SK-N-SH (cell line): ENCODE data around the gene EDEM3. TPM values are rescaled to one million over a fixed set of nuclear protein-coding genes. Genes with fewer than 3 reads are reported as not detected.

Experiments used
- CTCF ChIA-PET: fragments of 300-600, 350-600 bp; formaldehyde crosslinking; extraction: SDS; loops from one replicate; lab custom pipeline; 2021; lab: Yijun Ruan, JAX
- POLR2A ChIA-PET: fragments of 350-600 bp; sonication (Branson Sonifier 250); formaldehyde crosslinking; extraction: SDS; loops from one replicate; lab custom pipeline; 2020; ENCODE audit warnings: antibody characterized with exemption, inconsistent platforms; lab: Yijun Ruan, JAX
- DNase-seq: peaks from one replicate; pipeline ENCODE4 v3.0.0; 2012
- H2AFZ ChIP-seq: fragments of 200-600 bp; sonication (generic); 2 replicates; pipeline ENCODE4 v1.8.1; 2016; ENCODE audit warnings: antibody characterized with exemption, mild to moderate bottlenecking, low read depth
- H3F3A ChIP-seq: fragments of 200-600 bp; sonication (generic); replicated peaks from 2 replicates; pipeline ENCODE3; 2016; ENCODE audit warnings: antibody characterized with exemption, mild to moderate bottlenecking; ENCODE audit not compliant: insufficient read depth
- H3K27ac ChIP-seq, 2 experiments: fragments of 200-500 bp in 1 of 2; fragments of 200-600 bp in 1 of 2; sonication (Bioruptor generic) in 1 of 2; sonication (generic), shearing (Covaris generic) in 1 of 2; 2 replicates each; pipeline versions ENCODE4 v1.5.1 to v1.6.1; 2014 to 2016; ENCODE audit warnings: low read depth in 2 of 2, inconsistent platforms in 1 of 2, low read length in 1 of 2, mild to moderate bottlenecking in 1 of 2, mixed read lengths in 1 of 2
- H3K27me3 ChIP-seq: fragments of 200-600 bp; sonication (generic), shearing (Covaris generic); 2 replicates; pipeline ENCODE4 v1.6.1; 2016; ENCODE audit warnings: mixed run types; ENCODE audit not compliant: insufficient read depth
- H3K36me3 ChIP-seq, 2 experiments: fragments of 200-500 bp in 1 of 2; fragments of 200-600 bp in 1 of 2; sonication (Bioruptor generic) in 1 of 2; sonication (generic) in 1 of 2; replicated peaks in 1 of 2; 2 replicates each; pipeline versions ENCODE3 to v1.5.1; 2014 to 2016; ENCODE audit warnings: low read length in 1 of 2, mild to moderate bottlenecking in 1 of 2; ENCODE audit not compliant: insufficient read depth in 2 of 2, control insufficient read depth in 1 of 2
- H3K4me1 ChIP-seq, 2 experiments: fragments of 200-500 bp in 1 of 2; fragments of 200-600 bp in 1 of 2; sonication (Bioruptor generic) in 1 of 2; sonication (generic), shearing (Covaris generic) in 1 of 2; 2 replicates each; pipeline versions ENCODE4 v1.5.1 to v1.6.1; 2014 to 2016; ENCODE audit warnings: low read depth in 1 of 2, low read length in 1 of 2, mixed run types in 1 of 2; ENCODE audit not compliant: insufficient read depth in 2 of 2, control insufficient read depth in 1 of 2
- H3K4me2 ChIP-seq: fragments of 200-600 bp; sonication (generic), shearing (Covaris generic); 2 replicates; pipeline ENCODE4 v1.6.1; 2017; ENCODE audit warnings: mixed run types
- H3K4me3 ChIP-seq, 2 experiments: fragments of 200-500 bp in 1 of 2; fragments of 200-600 bp in 1 of 2; sonication (Bioruptor generic) in 1 of 2; sonication (generic), shearing (Covaris generic) in 1 of 2; 2 replicates each; pipeline versions ENCODE4 v1.5.1 to v1.8.1; 2014 to 2016; ENCODE audit warnings: low read depth in 2 of 2, inconsistent platforms in 1 of 2, low read length in 1 of 2, mild to moderate bottlenecking in 1 of 2, mixed read lengths in 1 of 2, moderate library complexity in 1 of 2
- H3K79me2 ChIP-seq: fragments of 200-600 bp; sonication (generic); 2 replicates; pipeline ENCODE4 v1.8.1; 2017; ENCODE audit warnings: mild to moderate bottlenecking; ENCODE audit not compliant: insufficient read depth
- H3K9ac ChIP-seq: fragments of 200-600 bp; sonication (generic); 2 replicates; pipeline ENCODE4 v1.6.1; 2017; ENCODE audit warnings: mixed run types
- H3K9me2 ChIP-seq: fragments of 200-600 bp; sonication (generic); 2 replicates; pipeline ENCODE4 v1.6.1; 2017; ENCODE audit warnings: mixed run types
- H3K9me3 ChIP-seq: fragments of 200-600 bp; sonication (generic); 2 replicates; pipeline ENCODE4 v1.6.1; 2017; ENCODE audit warnings: mixed run types, mild to moderate bottlenecking, moderate library complexity
- H4K20me1 ChIP-seq: fragments of 200-600 bp; sonication (generic); 2 replicates; pipeline ENCODE4 v1.6.1; 2017; ENCODE audit warnings: mild to moderate bottlenecking, mixed run types; ENCODE audit not compliant: insufficient read depth
- CHD2 ChIP-seq: fragments of 150-350 bp; IDR thresholded peaks from 2 replicates; pipeline ENCODE4 v1.6.1; 2018; ENCODE audit warnings: low read length; ENCODE audit not compliant: partially characterized antibody
- EP300 ChIP-seq, 2 experiments: IDR thresholded peaks; 2 replicates each; pipeline versions ENCODE4 v1.4.0 to v1.6.1; 2012; ENCODE audit warnings: borderline replicate concordance in 1 of 2, low read depth in 1 of 2, low read length in 1 of 2
- EZH2phosphoT487 ChIP-seq: fragments of 200-600 bp; sonication (generic); IDR thresholded peaks from 2 replicates; pipeline ENCODE4 v1.6.1; 2017; ENCODE audit warnings: low read depth, mixed run types, mild to moderate bottlenecking, antibody characterized with exemption, moderate library complexity, borderline replicate concordance
- FOSL2 ChIP-seq: IDR thresholded peaks from 2 replicates; pipeline ENCODE4 v1.4.0; 2012; ENCODE audit warnings: low read depth, mild to moderate bottlenecking, moderate library complexity, borderline replicate concordance
- FOXJ3 ChIP-seq: sonication (generic); formaldehyde crosslinking; IDR thresholded peaks from 2 replicates; pipeline ENCODE4 v1.5.1; 2020; ENCODE audit warnings: mild to moderate bottlenecking, missing genetic modification reagents
- FOXM1 ChIP-seq: IDR thresholded peaks from 2 replicates; pipeline ENCODE4 v1.4.0; 2012; ENCODE audit warnings: low read depth, mild to moderate bottlenecking
- GABPA ChIP-seq: IDR thresholded peaks from 2 replicates; pipeline ENCODE4 v1.4.0; 2012; ENCODE audit warnings: low read depth, mild to moderate bottlenecking
- GATA2 ChIP-seq: sonication (generic); formaldehyde crosslinking; IDR thresholded peaks from 2 replicates; pipeline ENCODE4 v1.5.0; 2020; ENCODE audit warnings: mild to moderate bottlenecking, missing genetic modification reagents
- JUND ChIP-seq: IDR thresholded peaks from 2 replicates; pipeline ENCODE4 v1.4.0; 2012
- MEF2A ChIP-seq: IDR thresholded peaks from 2 replicates; pipeline ENCODE4 v1.4.0; 2012; ENCODE audit warnings: low read depth, borderline replicate concordance
- RAD21 ChIP-seq: IDR thresholded peaks from 2 replicates; pipeline ENCODE4 v1.6.1; 2012; ENCODE audit warnings: mild to moderate bottlenecking, low read length
- RFX5 ChIP-seq: IDR thresholded peaks from 2 replicates; pipeline ENCODE4 v1.6.1; 2012; ENCODE audit warnings: mild to moderate bottlenecking, improper control_type of control experiment, low read length
- TEAD4 ChIP-seq: IDR thresholded peaks from 2 replicates; pipeline ENCODE4 v1.4.0; 2012; ENCODE audit warnings: mild to moderate bottlenecking, borderline replicate concordance; ENCODE audit not compliant: insufficient read depth
- YY1 ChIP-seq: IDR thresholded peaks from 2 replicates; pipeline ENCODE4 v1.4.0; 2012; ENCODE audit warnings: low read depth, mild to moderate bottlenecking
- WGBS: methylation state at CpG from one replicate; pipeline ENCODE4 v1.1.6; 2017; ENCODE audit warnings: low lambda C conversion rate; 5-methylcytosine and 5-hydroxymethylcytosine counted together
- polyA plus RNA-seq, 3 experiments: library from polyadenylated mRNA; depleted of rRNA; stranded (reverse); fragments of >200 nt; gene quantifications; 2 replicates each; pipeline ENCODE4 v1.2.3, GENCODE V29; 2012
- TF ChIP-seq, protein P1 (sequence below): IDR thresholded peaks from 2 replicates; pipeline ENCODE4 v1.4.0; 2012; ENCODE audit warnings: low read depth
- TF ChIP-seq, protein P2 (sequence below): fragments of 200-600 bp; sonication (generic); IDR thresholded peaks from 2 replicates; pipeline ENCODE4 v1.6.1; 2017; ENCODE audit warnings: antibody characterized with exemption, mild to moderate bottlenecking, moderate library complexity
- TF ChIP-seq, protein P3 (sequence below): IDR thresholded peaks from 2 replicates; pipeline ENCODE4 v1.4.0; 2012; ENCODE audit warnings: low read depth, borderline replicate concordance
- TF ChIP-seq, protein P4 (sequence below): fragments of 150-350 bp; IDR thresholded peaks from 2 replicates; pipeline ENCODE4 v1.6.1; 2016; ENCODE audit warnings: mild to moderate bottlenecking, low read depth, low read length
- TF ChIP-seq, protein P5 (sequence below): fragments of 150-350 bp; IDR thresholded peaks from 2 replicates; pipeline ENCODE4 v1.6.1; 2017; ENCODE audit warnings: antibody characterized with exemption, low read length, low read depth, borderline replicate concordance

EDEM3 gene
- polyA plus RNA-seq, 1 of the 3 experiments (the other 2 are of a cell fraction): 28.6 TPM

DNA sequence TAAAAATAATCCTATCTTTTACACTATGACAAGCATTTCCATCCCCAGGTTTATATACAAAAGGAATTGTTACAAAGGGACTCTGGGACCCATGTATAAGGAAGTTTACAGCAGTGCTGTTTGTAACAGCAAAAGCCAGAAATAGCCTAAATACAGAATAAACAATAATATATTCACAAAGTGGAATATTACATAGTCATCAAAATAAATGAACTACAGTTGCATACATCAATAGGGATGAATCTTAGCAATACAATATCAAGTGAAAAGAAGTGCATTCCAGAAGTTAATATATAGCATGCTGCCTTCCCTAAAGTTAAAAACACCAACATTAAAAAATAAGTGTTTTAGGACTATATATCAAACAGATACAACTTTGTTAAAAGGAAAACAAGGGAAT is 77.3 kb downstream of the EDEM3 start:
- Histone ChIP-seq H3K9ac (no peak overlapping the region), H4K20me1 (no peaks in the 10 kb centered on the region), H3K4me2 (no peak overlapping the region)
- POLR2A ChIA-PET: no interaction called here
- TF ChIP-seq EP300 (IDR thresholded peaks at IDR 0.05; ENCODE audit: borderline replicate concordance in 1 of 2, low read depth in 1 of 2, low read length in 1 of 2) (no peak), RAD21 (no peak), CHD2 (no peak), GABPA (no peak)
- TF ChIP-seq, all 33 proteins: peak for 0
- Histone ChIP-seq H3K9me2 (0 out of 2 replicates have a peak, but pooled peaks cover 3% of the 10 kb centered on the region), H3K4me3 (no peak overlapping the region), H3K27me3 (no peaks in the 10 kb centered on the region), H3F3A (no peaks in the 10 kb centered on the region), H3K27ac (no peak overlapping the region), H3K79me2 (no peaks in the 10 kb centered on the region), H3K36me3 (no peaks in the 10 kb centered on the region), H3K9me3 (no peaks in the 10 kb centered on the region), H3K4me1 (no peaks in the 10 kb centered on the region), H2AFZ (no peak overlapping the region)
- CTCF ChIA-PET: interaction anchor here (1.1 to 4.7 kb wide), 3 partner anchors 13 to 15 kb away, joined by 3 to 20 read pairs (median 4); no protein-coding TSS in a partner anchor
- DNase-seq: no peak

DNA sequence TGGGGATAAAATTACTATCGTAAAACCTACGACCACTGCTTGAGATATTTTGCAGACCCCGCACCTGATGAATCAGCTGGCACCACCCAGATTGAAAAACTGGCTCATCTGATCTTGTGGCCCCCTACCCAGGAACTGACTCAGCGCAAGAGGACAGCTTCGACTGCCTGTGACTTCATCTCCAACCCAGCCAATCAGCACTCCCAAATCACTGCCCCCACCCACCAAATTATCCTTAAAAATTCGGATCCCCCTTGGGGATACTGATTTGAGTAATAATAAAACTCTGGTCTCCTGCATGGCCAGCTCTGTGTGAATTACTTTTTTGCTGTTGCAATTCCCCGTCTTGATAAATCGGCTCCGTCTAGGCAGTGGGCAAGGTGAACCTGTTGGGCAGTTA is 81.4 kb downstream of the EDEM3 start:
- H3K79me2 ChIP-seq: no peaks in the 10 kb centered on the region
- peaks cover 0 to 2% of the 10 kb centered on the region in 2 experiments; a peak in 1 of 4 replicates for H3K4me1 ChIP-seq
- H3K9me3 ChIP-seq: no peaks in the 10 kb centered on the region
- POLR2A ChIA-PET: no interaction called here
- H3K9ac ChIP-seq: no peak overlapping the region
- no peak overlapping the region for H2AFZ ChIP-seq
- H3K36me3 ChIP-seq: no peaks in the 10 kb centered on the region
- no peaks in the 10 kb centered on the region for H3F3A ChIP-seq
- no peaks in the 10 kb centered on the region for H3K27me3 ChIP-seq
- no peak for DNase-seq
- H4K20me1 ChIP-seq: no peaks in the 10 kb centered on the region
- H3K4me2 ChIP-seq: no peak overlapping the region
- H3K27ac ChIP-seq: no peak overlapping the region
- H3K9me2 ChIP-seq: no peaks in the 10 kb centered on the region
- no peak overlapping the region for H3K4me3 ChIP-seq
- 86% methylated on average over 9 of the region's 9 CpGs for WGBS
- CTCF ChIA-PET: interaction anchor here (1.0 to 1.9 kb wide), 3 partner anchors 10 to 1018 kb away, joined by 4 to 6 read pairs (median 5); no protein-coding TSS in a partner anchor
- TF ChIP-seq, protein P1, sequence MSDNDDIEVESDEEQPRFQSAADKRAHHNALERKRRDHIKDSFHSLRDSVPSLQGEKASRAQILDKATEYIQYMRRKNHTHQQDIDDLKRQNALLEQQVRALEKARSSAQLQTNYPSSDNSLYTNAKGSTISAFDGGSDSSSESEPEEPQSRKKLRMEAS: no peak
- TF ChIP-seq, protein P2, sequence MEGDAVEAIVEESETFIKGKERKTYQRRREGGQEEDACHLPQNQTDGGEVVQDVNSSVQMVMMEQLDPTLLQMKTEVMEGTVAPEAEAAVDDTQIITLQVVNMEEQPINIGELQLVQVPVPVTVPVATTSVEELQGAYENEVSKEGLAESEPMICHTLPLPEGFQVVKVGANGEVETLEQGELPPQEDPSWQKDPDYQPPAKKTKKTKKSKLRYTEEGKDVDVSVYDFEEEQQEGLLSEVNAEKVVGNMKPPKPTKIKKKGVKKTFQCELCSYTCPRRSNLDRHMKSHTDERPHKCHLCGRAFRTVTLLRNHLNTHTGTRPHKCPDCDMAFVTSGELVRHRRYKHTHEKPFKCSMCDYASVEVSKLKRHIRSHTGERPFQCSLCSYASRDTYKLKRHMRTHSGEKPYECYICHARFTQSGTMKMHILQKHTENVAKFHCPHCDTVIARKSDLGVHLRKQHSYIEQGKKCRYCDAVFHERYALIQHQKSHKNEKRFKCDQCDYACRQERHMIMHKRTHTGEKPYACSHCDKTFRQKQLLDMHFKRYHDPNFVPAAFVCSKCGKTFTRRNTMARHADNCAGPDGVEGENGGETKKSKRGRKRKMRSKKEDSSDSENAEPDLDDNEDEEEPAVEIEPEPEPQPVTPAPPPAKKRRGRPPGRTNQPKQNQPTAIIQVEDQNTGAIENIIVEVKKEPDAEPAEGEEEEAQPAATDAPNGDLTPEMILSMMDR: no peak
- TF ChIP-seq, protein P3, sequence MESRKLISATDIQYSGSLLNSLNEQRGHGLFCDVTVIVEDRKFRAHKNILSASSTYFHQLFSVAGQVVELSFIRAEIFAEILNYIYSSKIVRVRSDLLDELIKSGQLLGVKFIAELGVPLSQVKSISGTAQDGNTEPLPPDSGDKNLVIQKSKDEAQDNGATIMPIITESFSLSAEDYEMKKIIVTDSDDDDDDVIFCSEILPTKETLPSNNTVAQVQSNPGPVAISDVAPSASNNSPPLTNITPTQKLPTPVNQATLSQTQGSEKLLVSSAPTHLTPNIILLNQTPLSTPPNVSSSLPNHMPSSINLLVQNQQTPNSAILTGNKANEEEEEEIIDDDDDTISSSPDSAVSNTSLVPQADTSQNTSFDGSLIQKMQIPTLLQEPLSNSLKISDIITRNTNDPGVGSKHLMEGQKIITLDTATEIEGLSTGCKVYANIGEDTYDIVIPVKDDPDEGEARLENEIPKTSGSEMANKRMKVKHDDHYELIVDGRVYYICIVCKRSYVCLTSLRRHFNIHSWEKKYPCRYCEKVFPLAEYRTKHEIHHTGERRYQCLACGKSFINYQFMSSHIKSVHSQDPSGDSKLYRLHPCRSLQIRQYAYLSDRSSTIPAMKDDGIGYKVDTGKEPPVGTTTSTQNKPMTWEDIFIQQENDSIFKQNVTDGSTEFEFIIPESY: no peak
- TF ChIP-seq FOXJ3 (CRISPR knock-in tag) (no peak), RFX5 (no peak), GATA2 (CRISPR knock-in tag) (no peak), YY1 (no peak), FOXM1 (no peak), MEF2A (no peak), FOSL2 (no peak), EZH2phosphoT487 (no peak), JUND (no peak), RAD21 (no peak), CHD2 (no peak), TEAD4 (no peak)
- TF ChIP-seq, protein P4, sequence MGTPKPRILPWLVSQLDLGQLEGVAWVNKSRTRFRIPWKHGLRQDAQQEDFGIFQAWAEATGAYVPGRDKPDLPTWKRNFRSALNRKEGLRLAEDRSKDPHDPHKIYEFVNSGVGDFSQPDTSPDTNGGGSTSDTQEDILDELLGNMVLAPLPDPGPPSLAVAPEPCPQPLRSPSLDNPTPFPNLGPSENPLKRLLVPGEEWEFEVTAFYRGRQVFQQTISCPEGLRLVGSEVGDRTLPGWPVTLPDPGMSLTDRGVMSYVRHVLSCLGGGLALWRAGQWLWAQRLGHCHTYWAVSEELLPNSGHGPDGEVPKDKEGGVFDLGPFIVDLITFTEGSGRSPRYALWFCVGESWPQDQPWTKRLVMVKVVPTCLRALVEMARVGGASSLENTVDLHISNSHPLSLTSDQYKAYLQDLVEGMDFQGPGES: no peak
- TF ChIP-seq, protein P5, sequence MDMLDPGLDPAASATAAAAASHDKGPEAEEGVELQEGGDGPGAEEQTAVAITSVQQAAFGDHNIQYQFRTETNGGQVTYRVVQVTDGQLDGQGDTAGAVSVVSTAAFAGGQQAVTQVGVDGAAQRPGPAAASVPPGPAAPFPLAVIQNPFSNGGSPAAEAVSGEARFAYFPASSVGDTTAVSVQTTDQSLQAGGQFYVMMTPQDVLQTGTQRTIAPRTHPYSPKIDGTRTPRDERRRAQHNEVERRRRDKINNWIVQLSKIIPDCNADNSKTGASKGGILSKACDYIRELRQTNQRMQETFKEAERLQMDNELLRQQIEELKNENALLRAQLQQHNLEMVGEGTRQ: no peak
